Measurements from ENCODE around the gene CDKL1. TPM values are rescaled to one million over a fixed set of nuclear protein-coding genes. Genes with fewer than 3 reads are reported as not detected.

Gene CDKL1
- polyA plus RNA-seq, 1 donor (not counting 4 experiments of a cell fraction or from before 2014, with no cell fraction given): 4.7 TPM

DNA sequence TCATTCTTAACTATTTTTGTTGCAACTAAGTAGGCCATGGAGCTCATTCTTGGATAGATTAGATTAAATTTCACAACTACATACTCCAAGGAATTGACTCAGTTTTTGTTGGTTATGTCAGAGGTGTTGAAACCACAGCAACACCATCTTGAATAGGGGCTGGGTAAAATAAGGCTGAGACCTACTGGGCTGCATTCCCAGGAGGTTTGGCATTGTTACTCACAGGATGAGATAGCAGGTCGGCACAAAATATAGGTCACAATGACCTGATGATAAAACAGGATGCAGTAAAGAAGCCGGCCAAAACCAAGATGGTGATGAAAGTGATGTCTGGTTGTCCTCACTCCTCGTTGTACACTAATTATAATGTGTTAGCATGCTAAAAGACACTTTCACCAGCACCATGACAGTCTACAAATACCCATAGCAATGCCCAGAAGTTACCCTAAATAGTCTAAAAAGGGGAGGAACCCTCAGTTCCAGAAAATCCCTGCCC is 63.6 kb downstream of the CDKL1 start:
- no peak for TF ChIP-seq EZH2 (IDR thresholded peaks at IDR 0.05; ENCODE audit: low read length)
- TF ChIP-seq, protein P1, sequence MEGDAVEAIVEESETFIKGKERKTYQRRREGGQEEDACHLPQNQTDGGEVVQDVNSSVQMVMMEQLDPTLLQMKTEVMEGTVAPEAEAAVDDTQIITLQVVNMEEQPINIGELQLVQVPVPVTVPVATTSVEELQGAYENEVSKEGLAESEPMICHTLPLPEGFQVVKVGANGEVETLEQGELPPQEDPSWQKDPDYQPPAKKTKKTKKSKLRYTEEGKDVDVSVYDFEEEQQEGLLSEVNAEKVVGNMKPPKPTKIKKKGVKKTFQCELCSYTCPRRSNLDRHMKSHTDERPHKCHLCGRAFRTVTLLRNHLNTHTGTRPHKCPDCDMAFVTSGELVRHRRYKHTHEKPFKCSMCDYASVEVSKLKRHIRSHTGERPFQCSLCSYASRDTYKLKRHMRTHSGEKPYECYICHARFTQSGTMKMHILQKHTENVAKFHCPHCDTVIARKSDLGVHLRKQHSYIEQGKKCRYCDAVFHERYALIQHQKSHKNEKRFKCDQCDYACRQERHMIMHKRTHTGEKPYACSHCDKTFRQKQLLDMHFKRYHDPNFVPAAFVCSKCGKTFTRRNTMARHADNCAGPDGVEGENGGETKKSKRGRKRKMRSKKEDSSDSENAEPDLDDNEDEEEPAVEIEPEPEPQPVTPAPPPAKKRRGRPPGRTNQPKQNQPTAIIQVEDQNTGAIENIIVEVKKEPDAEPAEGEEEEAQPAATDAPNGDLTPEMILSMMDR (optimal IDR thresholded peaks at IDR 0.05 in 1 of 3, IDR thresholded peaks at IDR 0.05 in 1 of 3, conservative IDR thresholded peaks at IDR 0.05 in 1 of 3; ENCODE audit: extremely low read depth in 1 of 3, insufficient read depth in 2 of 3, low read length in 3 of 3): no peak
- FAIRE-seq (peak; percentile 69), DNase-seq (ENCODE audit: low read depth, low spot score) (no peak)
- Histone ChIP-seq H3K4me3 (ENCODE audit: control insufficient read depth in 2 of 3, extremely low read depth in 1 of 3, insufficient read depth in 2 of 3, low read depth in 1 of 3, low read length in 3 of 3) (no peak overlapping the region), H3K4me2 (ENCODE audit: control insufficient read depth, extremely low read depth, insufficient read depth, low read depth, low read length) (peak overlapping the region; percentile 14), H3K36me3 (ENCODE audit: control insufficient read depth in 2 of 2, extremely low read depth in 1 of 2, insufficient read depth in 2 of 2, low read length in 2 of 2) (peaks cover 2 to 4% of the 10 kb centered on the region in 2 experiments), H3K9ac (ENCODE audit: control insufficient read depth, extremely low read depth, insufficient read depth, low read length) (no peak overlapping the region), H3K9me3 (ENCODE audit: control insufficient read depth, low read depth, low read length) (no peaks in the 10 kb centered on the region), H4K20me1 (ENCODE audit: control insufficient read depth, extremely low read depth, insufficient read depth, low read length) (no peaks in the 10 kb centered on the region), H3K9me1 (ENCODE audit: control insufficient read depth, extremely low read depth, insufficient read depth, low read length) (peaks cover 2% of the 10 kb centered on the region), H2AFZ (ENCODE audit: control insufficient read depth, low read length) (peak overlapping the region; percentile 61), H3K27ac (ENCODE audit: control insufficient read depth, insufficient read depth, low read length) (peak overlapping the region; percentile 37), H3K27me3 (ENCODE audit: control insufficient read depth, extremely low read depth, insufficient read depth, low read length) (no peaks in the 10 kb centered on the region), H3K4me1 (ENCODE audit: control insufficient read depth, extremely low read depth, insufficient read depth, low read length) (peaks cover 25% of the 10 kb centered on the region), H3K79me2 (ENCODE audit: control insufficient read depth, insufficient read depth, low read length) (no peaks in the 10 kb centered on the region)
- dilution Hi-C loops (cut with MboI; ENCODE audit: extremely low pct_ligation_motif_present, low sequenced_read_pairs): no loop called here

DNA sequence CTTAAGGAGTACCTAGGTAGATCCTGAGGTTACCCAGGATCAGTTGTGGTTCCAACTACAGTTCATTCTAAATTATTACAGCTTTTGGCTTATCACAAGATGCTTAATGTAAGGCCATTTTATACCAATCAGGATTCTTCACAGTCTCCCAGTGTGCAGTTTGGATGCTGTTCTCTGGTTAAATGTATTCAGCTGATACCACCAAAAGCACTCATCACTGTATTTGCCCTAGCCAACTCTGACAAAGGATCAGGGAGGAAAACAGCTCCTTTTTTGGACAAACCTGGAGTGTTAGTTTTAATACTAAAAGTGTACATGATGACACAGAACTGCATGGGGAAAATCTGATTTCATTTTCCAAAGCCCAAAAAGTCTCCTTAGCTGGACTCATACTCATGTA is 65.1 kb downstream of the CDKL1 start:
- H3K9me1 ChIP-seq (ENCODE audit: control insufficient read depth, extremely low read depth, insufficient read depth, low read length): peaks cover 2% of the 10 kb centered on the region
- no peak overlapping the region for H3K27ac ChIP-seq (ENCODE audit: control insufficient read depth, insufficient read depth, low read length)
- no peak for TF ChIP-seq EZH2 (IDR thresholded peaks at IDR 0.05; ENCODE audit: low read length)
- TF ChIP-seq, protein P1 (optimal IDR thresholded peaks at IDR 0.05 in 1 of 3, IDR thresholded peaks at IDR 0.05 in 1 of 3, conservative IDR thresholded peaks at IDR 0.05 in 1 of 3; ENCODE audit: extremely low read depth in 1 of 3, insufficient read depth in 2 of 3, low read length in 3 of 3): no peak
- no peaks in the 10 kb centered on the region for H4K20me1 ChIP-seq (ENCODE audit: control insufficient read depth, extremely low read depth, insufficient read depth, low read length)
- H3K9ac ChIP-seq (ENCODE audit: control insufficient read depth, extremely low read depth, insufficient read depth, low read length): no peak overlapping the region
- H3K27me3 ChIP-seq (ENCODE audit: control insufficient read depth, extremely low read depth, insufficient read depth, low read length): no peaks in the 10 kb centered on the region
- peaks cover 25% of the 10 kb centered on the region for H3K4me1 ChIP-seq (ENCODE audit: control insufficient read depth, extremely low read depth, insufficient read depth, low read length)
- H3K36me3 ChIP-seq (ENCODE audit: control insufficient read depth in 2 of 2, extremely low read depth in 1 of 2, insufficient read depth in 2 of 2, low read length in 2 of 2): peaks cover 2 to 4% of the 10 kb centered on the region in 2 experiments
- DNase-seq (ENCODE audit: low read depth, low spot score) (no peak), FAIRE-seq (no peak)
- no peak overlapping the region for H3K4me3 ChIP-seq (ENCODE audit: control insufficient read depth in 2 of 3, extremely low read depth in 1 of 3, insufficient read depth in 2 of 3, low read depth in 1 of 3, low read length in 3 of 3)
- H2AFZ ChIP-seq (ENCODE audit: control insufficient read depth, low read length): no peak overlapping the region
- dilution Hi-C loops (cut with MboI; ENCODE audit: extremely low pct_ligation_motif_present, low sequenced_read_pairs): no loop called here
- no peaks in the 10 kb centered on the region for H3K79me2 ChIP-seq (ENCODE audit: control insufficient read depth, insufficient read depth, low read length)
- no peaks in the 10 kb centered on the region for H3K9me3 ChIP-seq (ENCODE audit: control insufficient read depth, low read depth, low read length)
- H3K4me2 ChIP-seq (ENCODE audit: control insufficient read depth, extremely low read depth, insufficient read depth, low read depth, low read length): no peak overlapping the region

All from keratinocyte (primary cell).